Posterior cingulate gyrus (tissue), 11 donors: ENCODE data around the gene OSM.

Experiments used
- DNase-seq, 10 donors: peaks; one replicate each; pipeline versions ENCODE4 v3.0.0 to v3.0.0-alpha.2; 2020 to 2021; ENCODE audit warnings: mixed read lengths in 3 of 10
- intact Hi-C: fragments of 100-400 bp; cut with DNase I; formaldehyde crosslinking; loops from one replicate; pipeline ENCODE4 v1.15.1; 2023

The OSM gene

DNA sequence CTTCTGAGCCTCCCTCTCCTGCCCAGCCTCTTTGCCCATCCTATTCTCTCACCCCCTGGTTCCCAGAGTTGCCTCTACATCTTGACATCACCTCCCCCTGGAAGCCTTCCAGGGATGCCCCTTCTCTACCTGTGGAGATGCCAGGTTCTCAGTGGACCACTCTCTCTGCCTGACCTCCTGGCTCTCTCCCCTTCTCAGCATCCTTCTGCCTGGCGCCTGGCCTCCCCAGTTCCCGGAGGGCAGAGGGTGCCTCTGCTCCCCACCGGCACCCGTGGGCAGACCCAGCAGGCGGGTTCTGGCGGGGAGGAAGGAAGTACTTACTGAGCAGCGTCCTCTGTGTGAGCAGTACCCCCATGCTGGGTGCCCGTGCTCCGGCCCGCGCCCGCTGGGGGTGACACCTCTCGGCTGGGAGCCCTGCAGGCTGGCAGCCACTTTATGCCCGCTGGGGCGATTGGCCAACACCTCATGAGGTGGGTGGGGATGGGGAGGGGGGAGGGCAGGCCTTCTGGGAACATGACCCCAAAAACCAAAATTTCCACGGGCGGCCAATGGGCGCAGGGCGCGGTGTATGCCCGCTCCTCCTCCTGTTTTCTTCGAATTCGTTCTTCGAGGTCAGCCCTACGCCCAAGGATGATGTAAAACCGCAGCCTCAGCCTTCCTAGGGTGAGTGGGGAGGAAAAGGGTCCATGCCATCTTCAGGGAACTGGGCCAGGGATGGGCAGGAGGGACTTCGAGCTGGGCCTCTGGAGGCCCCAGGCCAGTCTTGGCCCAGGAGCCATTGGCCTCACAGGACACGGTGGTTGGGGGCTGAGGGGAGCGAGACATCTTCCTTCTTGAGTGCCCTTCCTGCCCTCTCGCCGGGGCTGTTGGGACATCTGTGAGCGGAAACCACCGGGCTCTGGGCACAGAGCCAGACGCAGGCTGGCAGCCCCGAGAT, at the start of gene OSM:
TSS of gene OSM (minus strand) at position 407 of the 937 bp plus-strand sequence. CDS start at position 355, 52 bp downstream.
- intact Hi-C loops = no loop called here

DNA sequence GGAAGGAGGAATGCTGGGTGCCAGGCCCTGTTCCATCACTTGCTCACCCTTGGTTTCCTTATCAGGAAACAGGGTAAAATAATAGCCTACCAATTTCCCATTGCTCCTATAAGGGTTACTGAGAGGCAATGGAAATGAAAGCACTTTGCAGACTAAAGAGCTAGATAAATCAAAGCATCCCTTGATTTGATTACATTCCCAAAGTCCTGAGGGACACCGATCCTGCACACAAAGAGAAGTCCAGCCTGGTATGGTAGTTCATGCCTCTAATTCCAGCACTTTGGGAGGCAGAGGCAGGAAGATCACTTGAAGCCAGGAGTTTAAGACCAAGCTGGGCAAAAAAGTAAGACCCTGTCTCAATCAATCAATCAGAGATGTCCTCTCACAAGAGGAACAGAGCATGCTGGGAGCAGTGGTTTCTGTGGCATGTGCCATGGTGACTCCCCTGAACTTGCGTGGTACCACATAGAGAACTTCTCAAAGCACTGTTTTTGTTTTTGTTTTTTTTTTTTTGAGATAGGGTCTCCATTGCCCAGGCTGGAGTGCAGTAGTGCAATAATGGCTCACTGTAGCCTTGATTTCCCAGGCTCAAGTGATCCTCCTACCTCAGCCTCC, 49.4 kb upstream of the OSM start:
- intact Hi-C loops = no loop called here
- DNase-seq = peak in 1 of 10 donors; percentile 1

More for the DNA sequence above, at the start of gene OSM:
- peak in 2 of 10 donors; percentile 32 to 45 for DNase-seq

DNA sequence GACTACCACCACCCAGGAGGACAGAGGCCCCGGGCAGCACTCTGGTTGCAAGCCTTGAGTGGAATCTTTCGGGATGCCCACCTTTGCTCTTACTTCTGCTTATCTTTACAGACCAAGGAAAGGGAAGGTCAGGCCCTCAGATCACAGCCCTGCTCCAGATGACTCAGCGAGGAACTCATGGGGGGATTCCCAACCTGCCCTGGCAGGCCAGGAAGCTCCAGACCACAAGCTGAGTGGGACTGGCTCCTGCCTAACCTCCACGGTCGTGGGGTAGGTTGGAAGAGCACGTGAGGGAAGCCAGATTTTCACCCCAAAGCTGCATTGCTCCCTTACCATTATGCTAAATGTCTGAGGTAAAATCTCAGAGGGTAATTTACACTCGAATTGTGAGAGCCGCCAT, 48.3 kb upstream of the OSM start:
- DNase-seq = peak in 1 of 10 donors; percentile 13
- intact Hi-C loops = no loop called here

DNA sequence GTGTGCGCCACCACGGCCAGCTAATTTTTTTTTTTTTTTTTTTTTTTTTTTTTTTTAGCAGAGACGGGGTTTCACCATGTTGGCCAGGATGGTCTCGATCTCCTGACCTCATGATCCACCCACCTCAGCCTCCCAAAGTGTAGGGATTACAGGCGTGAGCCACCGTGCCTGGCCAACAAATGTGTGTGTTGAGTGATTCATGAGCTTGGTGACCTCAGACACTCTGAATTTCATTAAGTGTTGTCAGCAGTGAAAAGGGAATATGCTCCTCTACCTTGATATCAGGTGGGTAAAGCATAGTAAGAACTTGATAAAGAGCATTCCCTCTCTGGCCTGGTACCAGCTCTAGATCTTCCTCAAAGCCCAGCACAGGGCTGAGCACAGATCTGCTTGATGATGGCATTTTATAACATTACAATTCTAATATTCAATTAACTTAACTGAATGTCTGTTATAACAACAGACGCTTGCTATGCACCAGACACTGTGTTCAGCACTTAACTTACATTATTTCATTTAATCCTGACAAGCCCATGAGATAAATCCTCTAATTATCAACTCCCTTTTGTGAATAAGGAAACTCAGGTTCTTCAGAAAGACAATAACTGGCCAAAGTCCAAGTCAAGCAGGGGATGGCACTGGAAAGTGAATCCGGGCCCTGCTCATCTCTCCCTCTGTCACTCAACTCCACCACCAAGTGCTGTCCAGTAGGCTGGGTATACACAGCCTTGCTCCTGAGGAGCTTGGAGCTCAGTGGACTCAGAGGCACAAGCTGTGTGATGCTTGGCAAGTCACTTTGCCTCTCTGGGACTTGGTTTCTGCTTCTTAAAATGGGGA, 47.1 kb upstream of the OSM start:
- DNase-seq = no peak

DNA sequence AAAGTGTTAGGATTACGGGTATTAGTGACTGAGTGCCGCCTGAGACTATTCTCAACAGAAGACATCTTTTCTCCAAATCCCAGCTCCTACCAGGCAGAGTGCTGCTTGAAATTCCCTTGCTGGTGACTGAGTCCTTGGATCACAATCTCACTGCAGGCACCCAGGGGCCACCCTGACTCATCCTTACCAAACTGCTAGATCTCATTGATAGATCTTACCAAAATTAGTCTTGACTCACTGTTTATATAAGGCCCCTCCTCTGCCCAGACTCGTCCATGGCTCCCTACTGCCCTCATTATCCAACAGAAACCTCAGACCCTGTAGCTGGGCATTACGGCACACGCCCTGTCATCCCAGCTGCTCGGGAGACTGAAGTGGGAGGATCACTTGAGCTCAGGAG, 45.4 kb upstream of the OSM start:
- intact Hi-C loops = no loop called here
- no peak for DNase-seq

More for the DNA sequence above, 47.1 kb upstream of the OSM start:
- intact Hi-C loops = no loop called here

DNA sequence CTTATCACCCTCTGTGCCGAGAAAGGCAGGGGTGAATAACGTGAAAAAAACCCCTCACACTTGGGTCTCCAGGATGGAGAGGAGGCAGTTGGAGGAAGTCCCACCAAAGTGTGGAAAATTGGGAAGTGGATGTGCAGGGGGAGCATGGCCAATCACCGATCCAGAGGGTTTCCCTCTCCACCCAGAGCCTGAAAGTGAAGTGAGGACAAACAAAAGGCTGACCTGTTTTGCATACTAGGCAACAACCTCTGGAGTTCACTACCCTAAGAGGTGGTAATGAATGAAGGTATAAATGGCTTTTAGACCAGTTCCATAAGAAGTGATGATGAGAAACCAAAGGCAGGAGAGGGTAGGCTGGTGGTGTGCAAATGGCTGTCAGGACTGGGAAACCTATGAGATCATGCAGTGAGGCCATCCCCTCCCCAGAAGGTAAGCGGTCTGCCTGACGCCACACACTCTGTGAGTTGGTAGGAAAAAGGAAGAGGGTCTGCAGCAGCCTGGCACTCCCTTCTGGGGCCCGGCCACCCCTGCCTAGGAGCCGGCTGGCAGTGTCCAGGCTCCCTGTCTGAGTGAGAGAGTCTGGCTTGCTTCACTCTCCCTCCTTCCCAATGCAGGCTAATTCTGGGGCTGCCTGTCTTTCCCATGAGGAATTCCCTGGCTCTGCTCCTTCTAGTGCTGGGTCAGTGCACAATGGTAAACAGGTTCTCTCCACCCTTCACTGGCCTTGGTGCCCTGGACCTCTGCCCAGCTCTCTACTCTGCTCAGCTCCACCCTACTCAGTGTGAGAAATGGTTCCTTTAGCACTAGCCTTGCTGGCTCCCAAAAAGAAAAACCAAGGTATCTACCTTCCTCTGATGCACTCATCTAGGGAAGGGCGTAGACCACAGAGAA, 44.5 kb upstream of the OSM start:
- no peak for DNase-seq
- intact Hi-C loops = no loop called here

DNA sequence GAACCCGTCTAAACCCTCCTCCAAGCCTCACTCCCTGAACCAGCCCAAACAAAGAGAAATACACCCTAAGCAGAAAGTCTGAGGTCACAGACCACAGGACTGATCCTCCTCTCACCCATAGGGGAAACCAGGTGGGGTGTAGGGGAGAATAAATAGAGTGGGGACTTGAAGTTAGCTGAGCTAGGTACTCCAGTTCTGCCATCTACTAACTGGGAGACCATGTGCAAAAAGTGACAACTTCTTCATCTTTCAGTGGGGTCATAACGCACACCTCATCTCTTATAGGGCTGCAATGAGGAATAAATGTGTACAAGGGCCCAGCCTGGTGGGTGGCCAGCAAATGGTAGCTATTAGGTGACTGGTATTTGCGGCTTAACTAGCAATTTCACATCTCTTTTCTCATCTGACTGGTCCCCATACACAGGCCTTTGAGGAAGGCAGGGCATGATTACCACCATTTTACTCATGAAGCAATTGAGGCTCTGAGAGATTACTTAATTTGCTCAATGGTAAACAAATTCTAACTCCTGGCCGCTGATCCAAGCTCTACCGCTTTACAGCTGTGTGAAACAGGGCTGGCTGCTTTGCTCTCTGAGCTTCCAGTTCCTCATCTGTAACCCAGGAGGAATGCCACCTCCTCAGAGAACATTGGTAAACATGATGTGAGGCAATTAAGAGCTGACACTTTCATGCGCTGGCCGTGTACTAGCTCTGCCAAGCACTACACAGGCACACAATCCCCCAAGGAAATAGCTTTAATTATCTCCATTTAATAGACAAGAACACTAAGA, 43.5 kb upstream of the OSM start:
- DNase-seq = no peak
- intact Hi-C loops = no loop called here

DNA sequence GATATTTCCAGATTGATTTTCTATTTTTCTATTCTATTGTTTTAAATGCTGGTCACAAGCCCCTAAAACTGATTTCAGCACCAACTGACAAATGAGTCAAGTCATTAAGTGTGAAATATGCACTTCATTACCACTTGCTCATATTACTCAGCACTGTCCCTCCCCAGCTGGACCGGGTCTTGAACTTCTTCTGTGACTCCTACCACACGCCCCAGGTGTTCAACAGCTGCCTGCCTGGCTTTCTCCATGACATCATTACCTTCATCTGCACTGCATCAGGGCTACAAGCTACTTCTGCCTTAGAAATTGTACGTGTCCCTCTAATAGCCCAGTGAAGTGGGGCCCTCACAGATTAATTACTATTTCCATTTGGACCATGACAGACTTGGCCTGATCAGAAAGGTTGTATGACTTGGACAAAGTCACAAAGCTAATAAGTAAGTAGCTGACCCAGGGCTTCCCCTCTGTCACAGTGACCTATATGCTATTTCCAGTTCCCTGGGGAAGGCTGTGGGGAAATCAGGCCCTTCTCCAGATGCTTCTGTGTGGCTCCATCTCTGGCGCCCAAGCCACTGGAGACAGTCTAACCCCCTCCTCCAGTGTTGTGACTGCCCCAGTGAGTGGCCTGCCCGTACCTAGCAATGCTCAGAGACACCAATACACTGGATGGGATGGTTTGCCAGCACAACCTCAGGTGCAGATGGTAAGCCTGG, 42.0 kb upstream of the OSM start:
- intact Hi-C loops = no loop called here
- DNase-seq = no peak

DNA sequence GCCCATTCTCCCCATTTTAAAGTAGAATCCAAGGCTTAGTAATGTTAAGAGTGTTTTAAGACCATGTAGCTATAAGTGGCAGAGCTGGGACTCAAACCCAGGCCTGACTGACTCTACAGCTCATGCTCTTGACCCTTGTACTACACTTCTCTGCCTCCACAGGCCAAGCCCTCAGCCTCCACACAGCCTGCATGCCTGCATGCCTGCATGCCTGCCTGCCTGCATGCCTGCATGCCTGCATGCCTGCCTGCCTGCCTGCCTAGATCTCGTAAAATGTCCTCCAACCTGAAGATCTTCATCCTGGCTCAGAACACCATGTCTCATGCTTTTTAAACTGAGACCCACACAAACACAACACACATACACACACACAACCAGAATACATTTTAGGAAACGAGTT, 41.4 kb upstream of the OSM start:
- DNase-seq = peak in 1 of 10 donors; percentile 49
- intact Hi-C loops = no loop called here

DNA sequence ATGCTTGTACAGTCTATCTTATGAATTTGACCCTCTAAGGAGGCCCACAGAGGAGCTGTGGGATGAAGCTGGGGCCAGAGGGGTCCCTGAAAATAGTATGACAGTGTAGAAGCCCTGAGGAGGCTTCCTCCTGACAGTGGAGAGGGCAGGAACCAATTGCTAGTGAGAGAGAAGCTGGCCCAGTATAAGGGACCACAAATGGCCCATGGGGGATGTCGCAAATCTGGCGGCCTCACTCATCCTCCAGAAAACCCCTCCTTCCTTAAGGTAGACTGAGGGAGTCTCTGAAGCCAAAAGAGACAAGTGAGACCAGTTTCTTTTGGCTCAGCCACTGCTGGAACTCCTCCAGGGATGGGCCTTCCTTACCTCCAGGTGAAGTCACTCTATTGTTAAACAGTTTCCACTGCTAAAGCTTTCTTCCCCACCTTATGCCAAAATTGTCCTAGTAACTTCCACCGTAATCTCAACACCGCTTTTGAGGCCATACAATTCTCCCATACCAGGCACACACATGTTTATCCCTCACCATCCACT, 40.5 kb upstream of the OSM start:
- intact Hi-C loops = no loop called here
- no peak for DNase-seq

DNA sequence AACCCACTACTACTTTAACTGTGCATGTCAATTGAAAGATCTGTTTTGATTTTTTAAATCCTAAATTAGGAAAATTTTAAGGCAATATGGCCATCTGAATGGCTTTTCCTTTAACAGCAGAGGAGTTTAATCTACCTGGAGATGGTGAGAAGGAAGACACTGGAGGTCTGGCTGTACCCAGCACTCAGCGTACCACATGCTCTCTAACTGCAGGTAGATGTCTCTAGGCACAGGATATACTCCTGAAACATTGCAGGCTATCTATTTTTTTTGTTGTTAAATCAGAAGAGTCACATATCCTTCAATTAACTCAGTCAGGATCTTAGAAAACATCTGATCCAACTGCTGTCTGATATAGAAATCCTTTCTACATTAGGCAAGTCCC, 40.0 kb upstream of the OSM start:
- DNase-seq = no peak
- intact Hi-C loops = no loop called here

DNA sequence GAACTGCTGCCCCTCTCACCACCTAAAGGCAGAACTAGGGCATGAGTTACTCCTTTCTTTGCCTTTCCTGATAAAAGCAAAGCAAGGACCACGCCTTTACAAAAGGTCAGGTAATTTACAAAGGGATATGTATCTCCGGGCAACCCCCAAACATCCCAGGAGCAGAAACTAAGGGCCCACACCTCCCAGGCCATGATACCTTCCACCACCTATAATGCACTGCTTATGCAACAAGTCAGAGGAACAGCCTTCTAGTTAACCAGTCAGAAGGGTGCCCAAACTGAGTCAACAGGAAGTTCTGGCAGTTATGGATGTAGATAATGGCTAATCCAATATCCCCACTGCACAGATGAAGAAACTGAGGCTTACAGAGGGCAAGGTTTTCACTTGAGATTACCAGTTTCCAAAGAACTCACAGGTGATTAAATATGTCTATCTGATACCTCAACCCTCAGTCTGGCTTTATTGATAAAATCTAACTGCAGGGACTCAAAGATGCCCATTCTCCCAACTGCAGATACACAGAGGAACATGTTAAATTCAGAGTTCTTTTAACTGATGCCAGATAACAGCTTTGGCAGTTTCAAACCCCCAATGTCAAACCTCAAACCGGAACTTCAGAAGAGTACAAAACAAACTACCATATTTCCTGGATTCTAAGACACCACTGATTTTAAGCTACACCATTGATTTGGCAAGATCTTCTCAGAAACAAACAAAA, 39.4 kb upstream of the OSM start:
- intact Hi-C loops = no loop called here
- DNase-seq = no peak

DNA sequence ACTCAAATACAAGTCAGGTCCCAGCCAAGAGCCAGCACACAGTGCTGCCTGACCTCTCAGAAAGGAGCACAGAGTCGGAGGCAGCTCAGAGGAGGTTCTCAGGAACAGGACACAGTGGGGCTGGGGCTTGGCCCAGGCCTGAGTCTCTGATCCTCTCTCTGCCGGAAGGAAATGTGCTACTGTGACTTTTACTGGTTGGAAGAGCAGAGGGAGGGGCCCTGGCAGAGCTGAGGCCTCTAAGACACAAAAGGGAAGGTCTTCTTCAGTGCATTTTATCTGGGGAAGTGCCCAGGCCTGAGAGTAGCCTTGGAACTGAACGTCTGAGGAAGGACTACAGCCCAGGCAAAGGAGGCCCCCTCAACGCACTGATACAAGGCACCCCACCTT, 38.9 kb upstream of the OSM start:
- DNase-seq = peak in 1 of 10 donors; percentile 82
- intact Hi-C loops = no loop called here

DNA sequence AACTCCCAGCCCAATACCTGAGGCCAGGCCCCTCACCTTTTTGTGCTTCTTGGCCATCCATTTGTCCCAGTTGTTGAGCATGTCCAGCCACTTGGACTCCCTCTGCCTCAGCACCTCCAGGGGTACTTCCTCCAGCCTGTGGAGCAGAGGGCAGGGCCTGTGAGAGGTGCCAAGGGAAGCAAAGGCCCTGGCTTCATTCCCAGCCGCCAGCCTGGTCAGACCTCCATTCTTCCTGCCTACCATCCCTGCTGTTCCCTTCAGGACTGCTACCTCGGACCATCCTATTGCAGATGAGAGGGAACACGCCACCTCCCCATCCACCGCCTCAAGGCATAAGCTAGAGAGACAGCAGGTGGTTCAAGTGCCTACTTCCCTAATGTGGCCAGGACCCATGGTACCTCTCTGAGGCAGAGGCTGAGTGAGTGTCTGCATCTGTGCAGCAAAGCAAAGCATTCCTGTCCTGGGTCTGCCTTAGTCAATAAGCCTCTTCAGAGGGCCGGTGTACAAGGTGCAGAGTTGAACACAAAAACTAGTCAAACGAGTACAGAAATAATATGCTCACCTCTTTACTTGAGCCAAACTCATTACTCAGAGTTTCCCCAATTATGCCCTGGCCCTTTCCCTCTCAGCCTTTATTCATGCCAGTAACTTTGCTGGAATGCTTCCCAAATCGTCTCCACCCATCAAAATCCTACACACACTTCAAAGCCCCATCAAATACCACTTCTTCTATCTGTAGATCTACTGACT, 38.0 kb upstream of the OSM start:
- DNase-seq = peak in 1 of 10 donors; percentile 84
- intact Hi-C loops = no loop called here

DNA sequence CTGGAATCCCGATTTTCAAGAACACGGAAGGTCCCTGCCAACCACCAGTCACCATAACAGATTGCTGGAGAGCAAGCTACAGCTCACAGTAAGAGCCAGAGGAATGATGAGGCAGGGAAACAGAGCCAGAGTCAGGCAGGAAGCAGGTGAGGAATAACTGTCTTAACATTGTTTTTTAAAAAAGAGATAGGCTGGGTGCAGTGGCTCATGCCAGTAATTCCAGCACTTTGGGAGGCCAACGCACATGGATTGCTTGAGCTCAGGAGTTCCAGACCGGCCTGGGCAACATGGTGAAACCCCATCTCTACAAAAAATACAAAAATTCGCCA, 36.1 kb upstream of the OSM start:
- DNase-seq = no peak
- intact Hi-C loops = no loop called here

DNA sequence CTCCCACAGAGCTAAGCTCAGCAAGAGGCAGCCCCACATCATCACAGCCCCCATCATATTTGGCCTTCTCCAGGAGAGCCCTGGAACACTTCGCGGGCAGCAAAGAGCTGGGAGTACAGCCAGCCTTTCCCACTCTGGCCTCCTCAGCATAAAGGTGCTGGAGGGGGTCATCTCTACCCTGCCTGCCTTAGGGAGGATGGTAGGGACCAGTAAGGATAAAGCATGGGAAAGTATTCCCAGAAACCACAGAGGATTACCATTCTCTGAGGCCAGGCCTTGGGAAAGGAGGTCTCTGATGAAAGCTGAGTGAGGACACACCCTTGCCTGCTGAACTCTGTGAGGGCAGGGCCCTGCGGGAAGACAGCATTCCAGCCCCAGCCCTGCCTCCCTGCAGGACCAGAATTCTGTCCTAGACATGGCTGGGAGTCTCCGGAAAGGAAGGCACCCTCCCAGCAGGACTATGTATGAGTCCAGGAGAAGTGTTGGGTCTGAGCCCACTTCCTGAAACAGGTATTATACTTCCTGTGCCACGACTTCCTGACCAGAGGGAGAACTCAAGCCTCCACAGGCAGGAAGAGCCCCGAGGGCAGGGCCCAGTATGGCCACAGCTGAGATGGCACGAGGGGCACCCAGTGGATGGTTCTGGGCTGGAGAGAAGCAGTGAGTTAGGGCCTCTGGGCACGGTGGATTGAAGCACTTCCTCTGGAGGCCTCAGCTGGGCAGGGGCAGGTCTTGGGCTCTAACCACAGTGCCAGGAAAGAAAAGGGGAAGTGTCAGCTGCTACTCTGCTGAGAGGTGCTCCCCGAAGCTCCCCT, 35.6 kb upstream of the OSM start:
- intact Hi-C loops = no loop called here

More for the DNA sequence above, 35.6 kb upstream of the OSM start:
- peak in 1 of 10 donors; percentile 85 for DNase-seq
